H1 (cell line): ENCODE data around the gene HMGB4. TPM values are rescaled to one million over a fixed set of nuclear protein-coding genes. Genes with fewer than 3 reads are reported as not detected.

Experiments
- BRCA1 ChIP-seq: IDR thresholded peaks from 2 replicates; pipeline ENCODE4 v1.6.1; 2012; ENCODE audit warnings: low read depth, low read length, improper control_type of control experiment
- CBX5 ChIP-seq: fragments of 300-800, 300-1000 bp; sonication (generic); IDR thresholded peaks from 2 replicates; pipeline ENCODE4 v1.7.1; 2016; ENCODE audit warnings: antibody characterized with exemption, low read length, low read depth
- CREB1 ChIP-seq: IDR thresholded peaks from 2 replicates; pipeline ENCODE4 v1.6.1; 2012; ENCODE audit warnings: inconsistent platforms
- MAFK ChIP-seq: IDR thresholded peaks from 2 replicates; pipeline ENCODE4 v1.6.1; 2012; ENCODE audit warnings: low read depth, mild to moderate bottlenecking, improper control_type of control experiment, low read length
- PHF8 ChIP-seq: fragments of 200-600 bp; sonication (generic); conservative IDR thresholded peaks from 2 replicates; pipeline ENCODE4 v1.7.1; 2012; ENCODE audit warnings: low read depth, mild to moderate bottlenecking, inconsistent platforms, low read length, moderate library complexity
- SAP30 ChIP-seq: fragments of 300-600 bp; sonication (generic); IDR thresholded peaks from 2 replicates; pipeline ENCODE4 v1.7.1; 2012; ENCODE audit warnings: low read length, moderate library complexity, mild to moderate bottlenecking, inconsistent platforms; ENCODE audit not compliant: insufficient read depth, insufficient replicate concordance
- SP1 ChIP-seq: IDR thresholded peaks from 2 replicates; pipeline ENCODE4 v1.6.1; 2011; ENCODE audit warnings: low read depth, low read length
- TEAD4 ChIP-seq: IDR thresholded peaks from 2 replicates; pipeline ENCODE4 v1.6.1; 2012; ENCODE audit warnings: low read depth, low read length, inconsistent platforms, mixed read lengths
- polyA plus RNA-seq, 7 experiments: library from polyadenylated mRNA; depleted of rRNA in 3 of 7; stranded (reverse) in 5 of 7; unstranded in 2 of 7; fragments of >200 nt in 5 of 7; fragments of 200-250 nt in 2 of 7; gene quantifications; 1 replicate in 5 of 7; 2 replicates in 1 of 7; 4 replicates in 1 of 7; pipeline versions ENCODE4 v1.2.1 to v1.2.3, GENCODE V29; 2011 to 2013; ENCODE audit warnings: missing spikeins in 2 of 7, mixed read lengths in 2 of 7
- total RNA-seq: library from RNA; stranded (reverse); fragmentation: NEBNext Ultra II Directional; extraction: Animal tissue kit (Norgen Biotek cat#: 25700); gene quantifications from 2 replicates; pipeline ENCODE4 v1.2.1, GENCODE V29; 2021
- TF ChIP-seq, protein P1 (sequence below): IDR thresholded peaks from 2 replicates; pipeline ENCODE4 v1.6.1; 2011; ENCODE audit warnings: low read depth, mild to moderate bottlenecking, low read length; ENCODE audit not compliant: insufficient read depth

The HMGB4 gene
- total and polyA plus RNA-seq, 2 of the 8 experiments (the other 6 are each of a cell fraction or from before 2014, with no cell fraction given) = not detected

DNA sequence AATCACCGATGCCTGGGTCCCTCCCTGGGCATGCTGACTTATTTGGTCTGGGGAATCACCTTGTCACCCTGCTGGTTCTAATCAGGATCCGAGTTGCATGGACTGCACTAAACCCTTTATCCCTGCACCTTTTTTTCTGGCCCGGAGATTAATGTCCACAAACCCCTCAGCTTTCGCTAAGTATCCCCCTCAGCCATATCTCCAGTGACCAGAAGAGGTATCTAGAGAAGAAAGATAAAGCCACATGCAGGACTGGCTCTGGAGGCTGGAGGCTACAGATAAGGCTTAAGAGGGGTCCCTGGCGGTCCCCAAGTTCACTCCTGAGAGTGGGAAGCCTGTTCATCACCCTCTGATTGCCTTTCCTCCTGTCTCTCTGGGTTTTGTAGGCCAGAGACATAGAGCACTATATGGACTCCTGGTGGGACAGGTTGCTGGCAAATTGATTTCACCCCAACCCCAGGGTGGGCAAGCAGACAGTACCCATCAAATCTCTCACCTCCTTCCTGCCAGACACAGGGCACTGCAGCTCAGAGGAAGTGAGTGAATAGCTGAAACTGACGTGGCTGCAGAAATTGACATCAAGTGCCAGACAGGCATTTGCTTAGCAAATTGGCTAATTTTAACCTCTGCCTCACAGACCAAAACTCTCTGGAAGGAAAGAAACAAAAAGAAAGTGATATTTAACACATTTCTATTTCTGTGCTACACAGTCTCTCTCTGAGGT, 38.8 kb downstream of the HMGB4 start (continued):
- TF ChIP-seq CREB1 = no peak
- no peak for TF ChIP-seq SP1
- TF ChIP-seq TEAD4 = no peak
- TF ChIP-seq, protein P1, sequence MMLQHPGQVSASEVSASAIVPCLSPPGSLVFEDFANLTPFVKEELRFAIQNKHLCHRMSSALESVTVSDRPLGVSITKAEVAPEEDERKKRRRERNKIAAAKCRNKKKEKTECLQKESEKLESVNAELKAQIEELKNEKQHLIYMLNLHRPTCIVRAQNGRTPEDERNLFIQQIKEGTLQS = no peak
- TF ChIP-seq PHF8 = no peak
- TF ChIP-seq CBX5 = no peak
- TF ChIP-seq BRCA1 = no peak
- TF ChIP-seq SAP30 = no peak
- no peak for TF ChIP-seq MAFK
